GM13976 (cell line): ENCODE data around the gene REXO5.

Experiments
- DNase-seq: peaks from one replicate; pipeline ENCODE4 v3.0.0; 2012; ENCODE audit warnings: low spot score
- in situ Hi-C: fragments of 300-500 bp; cut with MboI; formaldehyde crosslinking; loops from one replicate; pipeline ENCODE4 v1.12.0; 2022; ENCODE audit warnings: low sequenced_read_pairs, mixed read lengths, inconsistent platforms; ENCODE audit not compliant: unreplicated experiment
- TF ChIP-seq, protein P1 (sequence below): IDR thresholded peaks from 2 replicates; pipeline ENCODE4 v1.5.1; 2012; ENCODE audit warnings: borderline replicate concordance, mild to moderate bottlenecking; ENCODE audit not compliant: insufficient read depth; ENCODE audit errors: extremely low read depth, missing control alignments, control extremely low read depth

The REXO5 gene

DNA sequence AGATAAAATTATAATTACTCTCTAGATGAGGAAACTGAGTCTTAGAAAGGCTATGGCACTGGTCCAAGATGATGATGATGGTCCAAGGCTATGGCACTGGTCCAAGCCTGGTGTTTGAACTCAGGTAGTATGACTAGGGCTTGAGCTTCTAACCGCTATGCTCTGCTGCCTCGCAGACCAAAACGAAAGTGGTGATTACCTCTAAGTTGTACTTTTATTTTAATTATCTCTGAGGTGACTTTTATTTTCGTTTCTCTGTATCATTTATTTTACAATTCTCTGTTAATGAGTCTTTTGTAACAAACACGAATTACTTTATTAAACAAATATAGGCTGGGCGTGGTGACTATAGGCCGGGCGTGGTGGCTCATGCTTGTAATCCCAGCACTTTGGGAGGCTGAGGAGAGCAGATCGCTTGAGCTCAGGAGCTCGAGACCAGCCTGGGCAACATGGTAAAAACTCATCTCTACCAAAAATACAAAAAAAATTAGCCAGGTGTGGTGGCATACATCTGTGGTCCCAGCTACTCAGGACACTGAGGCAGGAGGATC, 5.6 kb downstream of the REXO5 start:
- TF ChIP-seq, protein P1, sequence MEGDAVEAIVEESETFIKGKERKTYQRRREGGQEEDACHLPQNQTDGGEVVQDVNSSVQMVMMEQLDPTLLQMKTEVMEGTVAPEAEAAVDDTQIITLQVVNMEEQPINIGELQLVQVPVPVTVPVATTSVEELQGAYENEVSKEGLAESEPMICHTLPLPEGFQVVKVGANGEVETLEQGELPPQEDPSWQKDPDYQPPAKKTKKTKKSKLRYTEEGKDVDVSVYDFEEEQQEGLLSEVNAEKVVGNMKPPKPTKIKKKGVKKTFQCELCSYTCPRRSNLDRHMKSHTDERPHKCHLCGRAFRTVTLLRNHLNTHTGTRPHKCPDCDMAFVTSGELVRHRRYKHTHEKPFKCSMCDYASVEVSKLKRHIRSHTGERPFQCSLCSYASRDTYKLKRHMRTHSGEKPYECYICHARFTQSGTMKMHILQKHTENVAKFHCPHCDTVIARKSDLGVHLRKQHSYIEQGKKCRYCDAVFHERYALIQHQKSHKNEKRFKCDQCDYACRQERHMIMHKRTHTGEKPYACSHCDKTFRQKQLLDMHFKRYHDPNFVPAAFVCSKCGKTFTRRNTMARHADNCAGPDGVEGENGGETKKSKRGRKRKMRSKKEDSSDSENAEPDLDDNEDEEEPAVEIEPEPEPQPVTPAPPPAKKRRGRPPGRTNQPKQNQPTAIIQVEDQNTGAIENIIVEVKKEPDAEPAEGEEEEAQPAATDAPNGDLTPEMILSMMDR, result no peak
- in situ Hi-C loops, result no loop called here
- DNase-seq, result no peak

DNA sequence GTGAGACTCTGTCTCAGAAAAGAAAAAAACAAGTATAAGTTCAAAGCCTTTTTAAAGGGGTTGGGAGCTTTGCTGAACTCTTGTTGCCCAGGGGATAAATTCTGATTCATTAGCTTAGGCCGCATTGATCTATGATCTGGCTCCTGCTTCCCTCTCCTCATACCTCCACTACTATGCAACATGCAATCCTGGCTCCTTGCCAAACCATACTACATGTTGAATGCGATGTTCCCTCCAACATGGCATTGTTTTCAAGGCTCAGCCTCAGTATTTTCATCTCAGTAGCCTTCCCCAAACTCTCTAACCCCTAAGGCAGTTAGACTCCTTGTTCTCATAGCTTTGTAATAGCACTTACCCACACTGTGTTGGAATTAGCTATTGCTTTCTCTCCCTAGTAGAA, 6.2 kb downstream of the REXO5 start:
- in situ Hi-C loops, result no loop called here
- TF ChIP-seq, protein P1, result no peak
- no peak for DNase-seq

DNA sequence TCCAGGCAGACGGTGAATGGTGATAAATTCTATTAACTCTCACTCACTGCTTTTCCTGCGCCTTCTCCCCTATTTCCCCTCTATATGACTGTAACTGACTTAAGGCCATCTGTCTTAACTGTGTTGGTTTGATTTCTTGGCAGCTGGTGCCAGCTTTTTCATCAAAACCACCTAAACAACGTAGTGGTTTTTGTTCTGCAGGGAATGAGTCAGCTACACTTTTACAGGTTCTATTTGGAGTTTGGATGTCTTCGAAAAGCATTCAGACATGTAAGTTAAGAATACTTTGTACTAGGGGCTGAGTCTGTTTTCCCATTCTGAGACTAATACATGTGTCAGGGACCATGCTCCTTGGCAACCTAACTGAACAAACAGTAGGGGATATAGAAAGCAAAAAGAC, 8.5 kb downstream of the REXO5 start:
- in situ Hi-C loops, result no loop called here
- TF ChIP-seq, protein P1, result no peak
- no peak for DNase-seq

DNA sequence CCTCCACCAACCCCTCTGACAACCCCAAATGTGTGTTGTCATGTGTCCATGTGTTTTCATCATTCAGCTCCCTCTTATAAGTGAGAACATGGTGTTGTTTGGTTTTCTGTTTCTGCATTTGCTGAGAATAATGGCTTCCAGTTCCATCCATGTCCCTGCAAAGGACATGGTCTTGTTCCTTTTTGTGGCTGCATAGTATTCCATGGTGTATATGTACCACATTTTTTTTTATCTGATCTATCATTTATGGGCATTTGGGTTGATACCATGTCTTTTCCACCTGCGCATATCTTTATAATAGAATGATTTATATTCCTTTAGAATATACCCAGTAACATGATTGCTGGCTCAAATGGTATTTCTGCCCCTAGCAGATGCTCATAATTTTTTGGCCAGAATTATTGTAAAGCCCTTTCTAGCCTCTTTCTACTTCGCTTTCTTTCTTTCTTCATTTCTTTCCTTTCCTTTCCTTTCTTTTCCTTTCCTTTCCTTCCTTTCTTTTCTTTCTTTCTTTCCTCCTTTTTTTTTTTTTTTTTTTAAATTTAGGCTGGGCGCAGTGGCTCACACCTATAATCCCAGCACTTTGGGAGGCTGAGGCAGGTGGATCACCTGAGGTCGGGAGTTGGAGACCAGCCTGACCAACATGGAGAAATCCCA, 12.7 kb downstream of the REXO5 start:
- no peak for DNase-seq
- TF ChIP-seq, protein P1, result no peak
- in situ Hi-C loops, result no loop called here

DNA sequence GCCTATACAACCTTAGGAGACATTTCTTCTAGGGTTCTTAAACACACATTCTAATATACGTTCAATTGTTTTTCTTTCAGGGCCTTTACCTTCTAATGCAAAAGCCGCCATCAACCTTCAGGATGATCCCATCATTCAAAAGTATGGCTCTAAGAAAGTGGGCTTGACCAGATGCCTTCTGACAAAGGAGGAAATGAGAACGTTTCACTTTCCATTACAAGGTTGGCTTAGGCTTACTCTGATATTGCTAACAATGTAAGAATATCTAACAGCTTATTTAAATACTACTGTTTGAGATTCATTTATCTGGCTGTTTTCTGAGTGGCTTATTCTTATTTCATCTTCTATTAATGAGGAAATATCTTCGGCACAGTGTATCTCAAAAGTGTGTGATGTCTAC, 15.4 kb downstream of the REXO5 start:
- TF ChIP-seq, protein P1, result no peak
- in situ Hi-C loops, result no loop called here
- peak; percentile 26 for DNase-seq

DNA sequence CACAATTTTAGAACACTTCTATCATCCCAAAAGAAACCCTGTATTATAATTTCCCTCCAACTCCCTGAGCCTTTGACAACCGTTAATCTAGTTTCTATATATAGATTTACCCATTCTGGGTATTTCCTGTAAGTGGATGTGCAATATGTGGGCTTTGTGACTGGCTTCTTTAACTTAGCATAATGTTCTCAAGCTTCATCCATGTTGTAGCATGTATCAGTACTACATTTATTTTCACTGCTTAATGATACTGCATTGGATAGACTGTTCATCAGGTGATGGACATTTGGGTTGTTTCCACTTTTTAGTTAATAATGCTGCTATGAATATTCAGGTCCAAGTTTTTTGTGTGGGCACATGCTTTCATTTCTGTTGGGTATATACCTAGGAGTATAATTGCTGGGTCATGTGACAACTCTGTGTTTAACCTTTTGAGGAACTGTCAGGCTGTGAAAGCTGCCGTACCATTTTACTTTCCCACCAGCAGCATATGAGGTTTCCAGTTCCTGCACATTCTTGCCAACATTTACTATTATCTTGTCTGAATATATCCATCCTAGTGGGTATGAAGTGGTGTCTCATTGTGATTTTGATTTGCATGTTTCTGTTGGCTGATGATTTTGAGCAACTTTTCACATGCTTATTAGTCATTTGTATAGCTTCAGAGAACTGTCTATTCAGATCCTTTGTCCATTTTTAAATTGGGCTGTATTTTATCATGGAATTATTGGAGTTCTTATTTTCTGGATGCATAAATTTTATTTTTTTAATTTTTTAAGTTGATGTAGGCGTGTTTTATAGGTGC, 16.4 kb downstream of the REXO5 start:
- TF ChIP-seq, protein P1, result no peak
- in situ Hi-C loops, result no loop called here
- no peak for DNase-seq
